ENCODE results near the gene CLRN3. TPM values are rescaled to one million over a fixed set of nuclear protein-coding genes. Genes with fewer than 3 reads are reported as not detected.

Gene CLRN3
- total and polyA plus RNA-seq, 3 donors from 2014 or later = 0.55 TPM; not detected in 2

DNA sequence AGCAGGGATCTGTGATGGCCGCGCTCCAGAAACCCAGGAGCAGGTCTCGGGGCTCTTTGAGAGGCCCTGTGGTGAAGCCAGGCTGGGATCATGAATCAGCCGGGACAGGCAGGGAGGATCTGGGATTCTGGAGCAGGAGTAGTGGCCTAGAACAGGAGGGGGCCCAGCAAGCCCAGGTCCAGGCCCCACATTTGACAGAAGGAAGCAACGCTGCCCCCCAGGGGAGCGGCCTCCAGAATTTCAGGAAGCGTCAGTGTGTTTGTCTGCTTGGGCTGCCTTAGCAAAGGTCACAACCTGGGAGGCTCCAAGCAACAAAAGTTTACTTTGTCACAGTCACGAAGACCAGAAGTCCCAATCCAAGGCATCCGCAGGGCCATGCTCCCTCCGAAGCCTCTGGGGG lies 36.8 kb downstream of the CLRN3 start:
- Histone ChIP-seq H3K9me3 (no peaks in the 10 kb centered on the region), H3K27ac (no peak overlapping the region), H3K4me3 (no peak overlapping the region), H3K36me3 (ENCODE audit: low read depth, missing control alignments) (no peaks in the 10 kb centered on the region), H3K4me1 (peaks cover 3% of the 10 kb centered on the region), H3K27me3 (no peaks in the 10 kb centered on the region)
- WGBS, 2 donors = 82 to 91% methylated on average over 4 to 10 of the region's 10 CpGs
- intact Hi-C loops (cut with DNase I; ENCODE audit: low total_unique reads) = no loop called here
- DNase-seq = no peak
- TF ChIP-seq, protein P1, sequence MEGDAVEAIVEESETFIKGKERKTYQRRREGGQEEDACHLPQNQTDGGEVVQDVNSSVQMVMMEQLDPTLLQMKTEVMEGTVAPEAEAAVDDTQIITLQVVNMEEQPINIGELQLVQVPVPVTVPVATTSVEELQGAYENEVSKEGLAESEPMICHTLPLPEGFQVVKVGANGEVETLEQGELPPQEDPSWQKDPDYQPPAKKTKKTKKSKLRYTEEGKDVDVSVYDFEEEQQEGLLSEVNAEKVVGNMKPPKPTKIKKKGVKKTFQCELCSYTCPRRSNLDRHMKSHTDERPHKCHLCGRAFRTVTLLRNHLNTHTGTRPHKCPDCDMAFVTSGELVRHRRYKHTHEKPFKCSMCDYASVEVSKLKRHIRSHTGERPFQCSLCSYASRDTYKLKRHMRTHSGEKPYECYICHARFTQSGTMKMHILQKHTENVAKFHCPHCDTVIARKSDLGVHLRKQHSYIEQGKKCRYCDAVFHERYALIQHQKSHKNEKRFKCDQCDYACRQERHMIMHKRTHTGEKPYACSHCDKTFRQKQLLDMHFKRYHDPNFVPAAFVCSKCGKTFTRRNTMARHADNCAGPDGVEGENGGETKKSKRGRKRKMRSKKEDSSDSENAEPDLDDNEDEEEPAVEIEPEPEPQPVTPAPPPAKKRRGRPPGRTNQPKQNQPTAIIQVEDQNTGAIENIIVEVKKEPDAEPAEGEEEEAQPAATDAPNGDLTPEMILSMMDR (IDR thresholded peaks at IDR 0.05) = no peak
- TF ChIP-seq POLR2A (IDR thresholded peaks at IDR 0.05) = no peak

DNA sequence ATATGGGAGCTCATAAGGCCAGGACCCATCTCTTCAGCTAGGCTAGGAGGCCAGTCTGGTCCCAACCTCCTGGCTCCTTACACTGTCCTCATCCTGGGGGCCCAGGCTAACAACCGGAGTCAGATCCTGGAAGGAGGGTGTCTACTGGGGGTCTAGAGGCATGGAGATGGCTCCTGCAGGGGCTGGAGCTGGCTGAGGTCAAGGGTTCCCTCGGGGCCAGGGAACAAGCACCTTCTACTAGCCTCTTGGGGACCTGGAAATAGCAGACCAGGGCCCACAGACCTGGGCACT lies 37.2 kb downstream of the CLRN3 start:
- TF ChIP-seq, protein P1 (IDR thresholded peaks at IDR 0.05) = no peak
- no peak for TF ChIP-seq POLR2A (IDR thresholded peaks at IDR 0.05)
- H3K27ac ChIP-seq = no peak overlapping the region
- H3K4me1 ChIP-seq = peaks cover 3% of the 10 kb centered on the region
- H3K4me3 ChIP-seq = no peak overlapping the region
- 89% methylated on average over 2 of the region's 2 CpGs; no CpG with 5 or more reads in 1 of the 2 donors for WGBS, 2 donors
- H3K27me3 ChIP-seq = no peaks in the 10 kb centered on the region
- no peaks in the 10 kb centered on the region for H3K36me3 ChIP-seq (ENCODE audit: low read depth, missing control alignments)
- no peak for DNase-seq
- no peaks in the 10 kb centered on the region for H3K9me3 ChIP-seq
- intact Hi-C loops (cut with DNase I; ENCODE audit: low total_unique reads) = no loop called here

DNA sequence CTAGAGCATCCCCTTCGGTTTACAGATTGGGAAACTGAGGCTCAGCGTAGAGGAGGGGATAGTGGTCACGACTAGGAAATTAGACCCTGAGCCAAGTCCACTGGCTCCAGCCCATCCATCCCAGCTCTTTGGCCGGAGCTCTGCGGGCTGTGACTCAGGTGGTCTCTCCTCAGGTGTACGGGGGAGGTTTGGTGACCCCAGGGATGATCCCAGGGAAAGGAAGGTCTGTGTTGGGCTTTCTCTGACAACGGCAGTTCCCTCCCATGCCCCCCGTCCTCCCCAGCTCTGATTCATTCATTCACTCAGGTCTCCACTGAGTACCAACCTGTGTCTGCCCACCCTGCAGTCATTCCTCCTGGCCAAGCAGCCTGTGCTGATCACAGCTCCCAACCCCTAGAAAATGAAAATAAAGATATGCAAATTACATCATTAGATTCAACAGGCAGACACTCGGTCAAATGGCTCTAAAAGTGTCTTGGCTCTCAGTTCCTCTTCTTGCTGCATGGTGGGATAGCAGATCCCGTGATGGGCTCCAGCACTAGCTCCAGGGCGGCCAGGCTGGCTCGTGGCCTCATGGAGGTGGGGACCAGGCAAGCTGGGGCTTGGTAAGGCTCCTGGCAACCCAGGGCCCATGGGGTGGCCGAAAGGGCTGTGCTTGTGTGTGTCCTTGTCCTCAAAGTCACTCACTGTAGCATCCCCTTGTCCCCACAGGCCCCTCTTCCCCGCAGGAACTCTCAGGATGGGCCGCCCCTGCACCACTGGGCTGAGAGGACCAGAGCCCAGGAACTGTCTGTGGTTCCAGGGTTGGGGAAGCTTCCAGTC lies 37.8 kb downstream of the CLRN3 start:
- no peak for DNase-seq
- Histone ChIP-seq H3K4me1 (peaks cover 3% of the 10 kb centered on the region), H3K36me3 (ENCODE audit: low read depth, missing control alignments) (no peaks in the 10 kb centered on the region), H3K27me3 (no peaks in the 10 kb centered on the region), H3K27ac (no peak overlapping the region), H3K4me3 (no peak overlapping the region), H3K9me3 (no peaks in the 10 kb centered on the region)
- no peak for TF ChIP-seq POLR2A (IDR thresholded peaks at IDR 0.05)
- TF ChIP-seq, protein P1 (IDR thresholded peaks at IDR 0.05) = no peak
- WGBS, 2 donors = 83 to 84% methylated on average over 9 to 15 of the region's 15 CpGs
- intact Hi-C loops (cut with DNase I; ENCODE audit: low total_unique reads) = no loop called here

DNA sequence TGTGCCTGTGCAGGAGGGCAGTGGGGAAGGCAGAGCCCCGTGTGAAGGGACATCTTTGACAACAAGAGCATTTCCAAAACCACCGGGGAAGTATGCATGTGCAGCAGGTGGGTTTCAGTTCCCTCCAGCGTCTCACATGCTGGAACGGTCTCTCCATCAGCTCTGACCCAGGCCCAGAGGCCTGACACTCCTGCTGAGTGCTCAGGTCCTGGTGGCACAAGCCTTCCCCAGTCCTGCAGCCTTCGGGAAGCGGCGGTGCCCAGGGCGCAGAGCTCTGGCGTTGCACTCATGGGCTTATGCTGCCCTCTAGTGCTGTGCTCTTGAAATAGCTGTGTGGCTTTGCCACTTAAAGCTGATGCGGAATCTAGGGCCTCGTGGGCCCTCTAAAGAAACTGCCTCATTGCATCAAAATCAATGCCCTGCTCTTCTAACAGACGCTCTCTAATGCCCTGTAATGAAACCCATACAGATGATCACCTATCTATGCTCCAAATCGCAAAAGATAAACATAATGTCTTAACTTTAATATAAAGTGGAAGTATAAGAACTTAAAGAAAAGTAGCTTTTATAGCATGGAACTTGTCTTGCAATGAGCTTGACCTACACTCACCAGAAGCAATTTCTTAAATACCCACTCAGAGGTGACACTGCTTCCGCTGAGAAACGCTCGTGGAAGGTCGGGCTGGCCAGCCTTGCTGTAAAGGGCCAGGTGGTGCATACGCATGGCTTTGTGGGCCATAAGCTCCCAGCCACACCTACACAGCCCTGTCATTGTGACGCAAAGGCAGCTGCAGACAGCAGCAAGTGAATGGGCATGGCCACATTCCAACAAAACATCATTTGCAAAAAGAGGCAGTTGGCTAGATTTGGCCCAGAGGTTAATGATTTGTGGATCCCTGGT lies 38.6 kb downstream of the CLRN3 start:
- DNase-seq = peak; percentile 81
- WGBS, 2 donors = 45 to 46% methylated on average over 17 to 19 of the region's 19 CpGs
- Histone ChIP-seq H3K4me1 (peaks cover 3% of the 10 kb centered on the region), H3K27ac (no peak overlapping the region), H3K9me3 (no peaks in the 10 kb centered on the region), H3K27me3 (no peaks in the 10 kb centered on the region), H3K36me3 (ENCODE audit: low read depth, missing control alignments) (no peaks in the 10 kb centered on the region), H3K4me3 (no peak overlapping the region)
- TF ChIP-seq, protein P1 (IDR thresholded peaks at IDR 0.05) = peak; percentile 65 to 79 (median 70)
- TF ChIP-seq POLR2A (IDR thresholded peaks at IDR 0.05) = no peak
- intact Hi-C loops (cut with DNase I; ENCODE audit: low total_unique reads) = no loop called here
